HG02973 (cell line): ENCODE data around the gene ZBTB9.

Source experiments
- ATAC-seq: cut with Tn5 transposase; IDR thresholded peaks from one replicate; pipeline ENCODE4 v1.9.1; 2021; ENCODE audit warnings: moderate library complexity; ENCODE audit not compliant: unreplicated experiment

ZBTB9 gene

DNA sequence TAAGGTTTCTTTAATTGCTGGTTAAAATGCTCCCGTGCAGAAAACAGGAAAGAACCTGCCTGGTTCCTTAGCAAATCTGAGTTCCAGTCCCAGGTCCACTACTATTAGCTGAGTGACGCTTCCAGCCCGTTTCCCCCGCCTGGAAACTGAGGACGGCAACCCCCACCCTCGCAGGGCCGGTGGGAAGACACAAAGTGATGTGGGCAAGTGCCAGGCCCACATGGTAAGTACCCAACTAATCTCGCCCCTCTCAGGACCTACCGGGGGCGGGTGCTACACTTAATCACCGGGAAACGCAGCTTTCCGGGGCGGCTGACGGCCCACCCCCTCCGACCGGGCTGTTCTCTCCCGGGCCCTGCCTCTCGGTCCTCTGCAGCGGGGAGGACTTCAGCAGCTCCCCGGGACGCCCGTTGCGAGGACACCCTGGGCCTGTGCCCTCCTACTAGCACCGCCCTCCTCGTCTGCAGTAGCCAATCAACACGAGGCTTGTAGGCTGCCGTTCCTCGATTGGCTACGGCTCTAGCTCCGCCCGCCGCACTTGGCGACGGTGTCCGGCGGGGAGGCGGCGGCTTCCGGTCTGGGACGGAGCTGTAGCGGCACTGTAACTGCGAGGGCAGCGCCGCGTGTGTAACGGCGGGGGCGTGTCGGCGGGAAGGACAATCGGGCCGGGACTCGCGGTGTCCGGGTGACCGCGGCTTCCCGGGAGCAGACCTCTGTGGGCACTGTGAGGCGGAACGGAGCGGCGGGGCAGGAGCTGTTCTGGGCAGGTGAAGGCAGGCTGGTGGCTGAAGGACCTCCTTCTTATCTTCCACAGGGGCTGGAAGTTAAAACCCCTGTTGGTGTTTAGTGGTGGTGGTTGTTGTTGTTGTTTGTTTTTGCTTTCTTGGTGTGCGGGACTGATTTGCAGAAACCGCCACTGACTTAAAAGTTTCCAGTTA lies at the start of gene ZBTB9:
TSS of gene ZBTB9 (plus strand) at position 568 of the 938 bp plus-strand sequence. CDS start 525 bp downstream, outside the sequence.
- peak; percentile 92 for ATAC-seq

DNA sequence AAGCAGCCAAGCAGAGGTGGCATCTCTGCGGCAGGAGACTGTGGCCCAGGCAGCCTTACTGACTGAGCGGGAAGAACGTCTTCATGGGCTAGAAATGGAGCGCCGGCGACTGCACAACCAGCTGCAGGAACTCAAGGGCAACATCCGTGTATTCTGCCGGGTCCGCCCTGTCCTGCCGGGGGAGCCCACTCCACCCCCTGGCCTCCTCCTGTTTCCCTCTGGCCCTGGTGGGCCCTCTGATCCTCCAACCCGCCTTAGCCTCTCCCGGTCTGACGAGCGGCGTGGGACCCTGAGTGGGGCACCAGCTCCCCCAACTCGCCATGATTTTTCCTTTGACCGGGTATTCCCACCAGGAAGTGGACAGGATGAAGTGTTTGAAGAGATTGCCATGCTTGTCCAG lies 49.5 kb upstream of the ZBTB9 start:
- ATAC-seq: no peak

DNA sequence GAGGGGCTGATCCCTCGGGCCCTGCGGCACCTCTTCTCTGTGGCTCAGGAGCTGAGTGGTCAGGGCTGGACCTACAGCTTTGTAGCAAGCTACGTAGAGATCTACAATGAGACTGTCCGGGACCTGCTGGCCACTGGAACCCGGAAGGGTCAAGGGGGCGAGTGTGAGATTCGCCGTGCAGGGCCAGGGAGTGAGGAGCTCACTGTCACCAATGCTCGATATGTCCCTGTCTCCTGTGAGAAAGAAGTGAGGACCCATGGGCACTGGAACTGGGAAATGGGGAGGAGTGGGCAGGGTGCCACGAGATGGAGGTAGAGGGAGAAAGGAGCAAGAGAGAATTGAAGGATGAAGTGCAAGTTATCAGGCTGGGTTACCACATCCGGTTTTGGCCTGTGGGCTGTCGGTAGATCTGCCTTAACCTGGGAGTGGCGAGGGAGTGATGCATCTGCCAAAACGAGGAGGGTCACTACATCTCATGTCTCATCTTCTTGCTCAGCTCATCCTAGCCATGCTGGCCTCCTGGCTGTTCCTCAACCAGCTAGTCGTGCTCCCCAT lies 48.9 kb upstream of the ZBTB9 start:
- ATAC-seq: no peak

- no peak for ATAC-seq
Measured at GRCh38 chr6:33406126-33406525, 48.2 kb upstream of the ZBTB9 start.

GRCh38 chr6:33407132-33407718 lies 47.2 kb upstream of the ZBTB9 start:
- ATAC-seq: no peak

DNA sequence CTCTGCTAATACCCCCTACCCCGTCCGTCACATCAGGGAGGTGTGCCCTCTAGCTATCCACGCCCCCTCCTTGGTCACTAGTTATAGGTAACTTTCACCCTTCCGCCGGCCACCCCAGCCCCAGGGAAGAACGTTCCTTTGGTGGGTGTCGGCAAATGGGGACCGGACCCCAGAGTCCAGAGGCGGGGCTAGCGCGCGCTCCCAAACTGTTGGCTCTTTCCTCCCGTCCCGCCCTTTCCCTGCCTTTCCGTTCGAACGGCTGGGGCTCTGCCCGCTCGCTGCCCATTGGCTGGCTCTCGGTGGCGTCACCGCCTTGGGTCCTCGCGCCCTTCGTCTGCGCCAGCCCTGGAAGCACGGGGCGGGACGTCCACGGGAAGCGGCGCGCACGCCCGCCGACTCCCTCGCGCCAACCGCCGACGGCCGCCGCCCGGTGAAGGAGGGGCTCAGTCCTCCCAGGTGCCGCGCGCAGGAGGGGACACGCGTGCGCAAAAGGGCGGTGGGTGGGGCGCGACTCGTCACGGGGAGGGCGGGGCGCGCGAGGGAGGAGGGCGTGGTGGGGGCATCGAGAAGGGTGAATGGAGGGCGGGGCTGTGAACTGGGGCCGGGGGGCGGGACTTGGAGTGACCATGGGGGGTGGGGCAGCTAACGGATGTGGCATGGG lies 44.2 kb upstream of the ZBTB9 start:
- ATAC-seq: peak; percentile 69

GRCh38 chr6:33410711-33411631 lies 43.4 kb upstream of the ZBTB9 start, which contains the start of gene PHF1:
Gene PHF1 (plus strand): TSS chr6:33411014. CDS start chr6:33412264, 1,250 bp downstream.
- ATAC-seq: peak; percentile 28

DNA sequence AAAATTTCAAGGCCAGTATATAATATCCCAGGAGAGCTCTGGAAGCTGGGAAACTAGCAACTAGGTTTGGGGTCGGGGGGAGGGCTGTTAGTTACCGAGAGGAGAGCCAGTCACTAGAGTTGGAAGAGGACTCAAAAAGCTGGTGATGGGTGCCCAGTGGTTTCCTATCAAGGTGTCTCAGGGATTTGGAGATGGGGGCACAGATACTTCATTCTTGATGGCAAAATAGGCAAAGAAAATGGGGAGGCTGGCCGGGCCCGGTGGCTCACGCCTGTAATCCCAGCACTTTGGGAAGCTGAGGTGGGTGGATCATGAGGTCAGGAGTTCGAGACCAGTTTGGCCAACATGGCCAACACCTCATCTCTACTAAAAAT lies 42.8 kb upstream of the ZBTB9 start:
- no peak for ATAC-seq

- ATAC-seq: no peak
Measured at GRCh38 chr6:33412140-33413009, 42.0 kb upstream of the ZBTB9 start.

GRCh38 chr6:33413241-33414120 lies 40.9 kb upstream of the ZBTB9 start:
- no peak for ATAC-seq

DNA sequence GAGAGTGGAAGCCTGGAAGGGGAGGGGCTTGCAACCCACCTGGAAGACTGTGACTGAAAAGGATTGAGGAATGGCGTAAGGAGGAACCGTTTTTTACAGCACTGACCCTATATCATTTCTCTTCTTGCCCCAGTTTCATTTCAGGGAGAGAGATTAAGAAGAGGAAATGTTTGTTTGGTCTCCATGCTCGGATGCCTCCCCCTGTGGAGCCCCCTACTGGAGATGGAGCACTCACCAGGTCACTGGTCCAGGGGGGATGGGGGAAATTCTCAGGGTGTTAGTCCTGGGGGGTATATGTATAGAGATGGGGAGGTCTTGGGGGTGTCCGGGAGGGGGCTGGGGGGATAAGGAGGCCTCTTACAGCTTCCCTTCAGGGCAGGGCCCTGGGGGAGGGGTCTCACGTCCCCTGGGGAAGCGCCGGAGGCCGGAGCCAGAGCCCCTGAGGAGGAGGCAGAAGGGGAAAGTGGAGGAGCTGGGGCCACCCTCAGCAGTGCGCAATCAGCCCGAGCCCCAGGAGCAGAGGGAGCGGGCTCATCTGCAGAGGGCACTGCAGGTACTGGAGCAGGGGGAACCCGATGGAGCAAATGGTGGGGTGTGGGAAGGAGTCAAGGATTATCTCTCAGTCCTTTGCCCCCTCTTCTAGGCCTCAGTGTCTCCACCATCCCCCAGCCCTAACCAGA lies 39.6 kb upstream of the ZBTB9 start:
- no peak for ATAC-seq

GRCh38 chr6:33415831-33416230 lies 38.5 kb upstream of the ZBTB9 start:
- no peak for ATAC-seq

DNA sequence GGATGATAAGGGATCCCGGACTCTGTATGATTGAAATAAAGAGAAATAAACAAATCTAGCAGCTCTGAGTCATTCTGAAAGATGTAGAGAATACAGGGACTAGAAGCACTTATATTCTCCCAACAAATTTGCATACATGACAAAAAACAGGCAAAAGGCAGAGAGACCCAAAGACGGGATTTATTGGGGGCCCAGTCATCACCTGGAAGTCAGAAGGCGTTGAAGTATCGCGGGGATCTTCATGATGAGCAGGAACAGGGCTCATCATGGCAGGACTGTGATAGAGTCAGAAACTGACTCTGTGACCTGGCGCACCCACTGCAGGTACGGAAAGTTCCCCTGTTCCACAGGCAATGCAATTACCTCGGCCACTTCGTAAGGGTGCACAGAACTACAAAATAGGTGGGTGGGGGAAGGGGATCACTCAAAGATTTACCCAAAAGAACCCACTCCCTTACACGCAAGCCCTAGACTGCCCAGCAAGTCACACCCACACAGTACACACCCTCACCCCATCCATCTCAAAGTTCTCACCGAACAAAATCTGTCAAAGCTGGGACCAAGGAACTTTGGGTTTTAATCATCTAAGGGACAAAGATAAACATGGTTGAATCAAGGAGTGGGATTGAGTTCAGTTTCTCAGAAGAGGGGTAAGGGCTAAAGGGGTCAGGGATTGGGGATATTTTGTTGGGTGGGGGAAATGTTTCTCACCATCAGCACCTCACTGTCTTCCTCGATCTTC lies 37.8 kb upstream of the ZBTB9 start:
- no peak for ATAC-seq

DNA sequence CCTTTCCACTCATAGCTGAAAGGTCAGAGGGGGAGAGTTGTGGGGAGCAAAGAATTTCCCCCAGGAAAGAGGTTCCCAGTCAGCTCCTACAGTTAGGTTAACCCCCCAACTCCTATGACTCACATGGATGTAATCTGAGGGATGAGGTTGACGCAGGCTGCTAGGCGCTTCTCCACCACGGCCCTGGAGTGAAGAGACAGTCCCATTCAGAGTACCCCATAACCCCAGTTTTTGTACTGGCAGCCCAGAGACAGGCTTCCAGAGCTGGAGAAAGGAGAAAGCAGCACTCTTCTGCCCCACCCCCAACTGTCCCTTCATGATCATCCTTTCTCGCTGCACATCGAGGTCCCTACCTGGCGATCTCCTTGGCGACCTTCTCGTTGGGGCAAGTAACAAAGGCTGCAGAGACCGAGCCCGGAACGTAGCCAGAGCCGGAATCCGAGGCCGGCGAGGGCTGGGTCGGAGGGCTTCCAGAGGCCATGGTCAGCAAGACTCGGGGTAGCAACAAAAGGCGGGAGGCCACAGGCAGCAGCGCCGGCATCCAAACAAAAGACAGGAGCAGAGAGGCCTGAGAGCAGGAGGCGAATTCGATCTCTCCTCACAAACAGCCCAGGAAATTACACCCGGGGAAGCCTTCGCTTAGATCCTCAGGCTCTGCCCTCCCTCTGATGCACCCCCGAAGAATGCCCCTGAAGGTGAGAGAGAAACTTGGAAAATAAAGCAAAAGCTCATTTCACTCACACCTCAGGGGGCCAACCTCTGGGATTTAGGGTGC lies 37.1 kb upstream of the ZBTB9 start:
- no peak for ATAC-seq

DNA sequence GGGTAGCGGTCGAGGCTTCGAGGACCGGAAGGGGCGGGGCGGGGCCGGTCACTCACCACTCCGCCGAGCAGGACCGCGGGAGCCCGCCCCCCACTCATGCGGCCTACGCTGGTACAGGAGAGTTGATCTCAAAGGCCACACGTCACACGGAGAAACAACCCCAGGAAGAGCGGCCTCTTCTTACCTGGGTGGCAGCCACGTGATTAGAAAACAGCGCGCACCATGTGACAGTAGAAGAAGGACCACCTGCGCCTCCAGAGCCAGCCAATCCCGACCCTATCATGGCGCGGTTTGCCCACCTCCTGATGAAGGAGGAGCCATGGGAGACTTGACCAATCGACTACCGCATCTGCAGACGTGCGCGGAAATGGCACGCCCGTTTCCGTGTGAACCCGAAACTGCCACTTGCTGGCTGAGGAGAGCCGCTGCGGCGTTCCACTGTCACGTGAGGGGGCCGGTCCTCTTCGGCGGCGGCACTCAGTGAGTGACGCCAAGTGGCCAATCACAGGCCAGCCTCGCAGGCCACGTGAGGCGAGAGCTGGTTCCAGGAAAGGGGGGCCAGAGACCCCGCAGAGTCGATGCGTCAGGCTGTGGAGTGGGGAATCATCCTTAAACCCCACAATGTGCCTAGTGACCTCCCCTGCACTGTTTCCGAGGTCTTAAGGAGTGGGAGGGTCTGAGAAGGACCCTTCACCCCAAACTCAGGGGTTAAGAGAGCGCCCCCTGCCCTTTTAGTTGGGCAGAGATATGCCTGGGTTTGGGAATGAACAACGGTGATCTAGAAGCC lies 36.3 kb upstream of the ZBTB9 start, which contains the start of gene CUTA:
TSS of gene CUTA (minus strand) at position 205 of the 787 bp plus-strand sequence. CDS start at position 98, 107 bp downstream.
- ATAC-seq: peak; percentile 74
